Panc1 (cell line): Measurements from ENCODE around the gene BRD1. TPM values are rescaled to one million over a fixed set of nuclear protein-coding genes. Genes with fewer than 3 reads are reported as not detected.

Source experiments
- ATAC-seq: fragments of 200-7000 bp; cut with Tn5 transposase; 2 replicates; pipeline ENCODE4 v1.9.1; 2020; ENCODE audit warnings: mild to moderate bottlenecking, moderate library complexity
- BruUV-seq: library from RNA; stranded (reverse); fragments of 400-500 nt; replicated peaks from 2 replicates; lab custom pipeline; 2021; lab: Mats Ljungman, UMichigan
- CTCF ChIA-PET: fragments of 300-600 bp; sonication (Branson Sonifier 250); formaldehyde crosslinking; loops from one replicate; lab custom pipeline; 2022; ENCODE audit warnings: antibody characterized with exemption; lab: Charles Lee
- POLR2A ChIA-PET: fragments of 300-600 bp; sonication (Branson Sonifier 250); formaldehyde crosslinking; loops from one replicate; lab custom pipeline; 2022; ENCODE audit warnings: antibody characterized with exemption; lab: Charles Lee
- DNase-seq: peaks from one replicate; pipeline ENCODE4 v3.0.0-alpha.2; 2010; ENCODE audit warnings: low read depth, low spot score
- H3K27ac ChIP-seq: 2 replicates; pipeline ENCODE4 v1.5.1; 2011; ENCODE audit warnings: mild to moderate bottlenecking, low read length, inconsistent platforms
- H3K27me3 ChIP-seq: fragments of 200-500 bp; sonication (Bioruptor generic); 2 replicates; pipeline ENCODE4 v1.6.0; 2014; ENCODE audit warnings: low read length, inconsistent platforms; ENCODE audit not compliant: control insufficient read depth, insufficient read depth
- H3K36me3 ChIP-seq: fragments of 200-500 bp; sonication (Bioruptor generic); 2 replicates; pipeline ENCODE4 v1.5.1; 2014; ENCODE audit warnings: inconsistent platforms, mild to moderate bottlenecking, low read length, moderate library complexity; ENCODE audit not compliant: control insufficient read depth, insufficient read depth
- H3K4me1 ChIP-seq: 2 replicates; pipeline ENCODE4 v1.5.1; 2011; ENCODE audit warnings: inconsistent platforms, mild to moderate bottlenecking, low read length, moderate library complexity; ENCODE audit not compliant: control insufficient read depth, insufficient read depth
- H3K4me3 ChIP-seq, 2 experiments: 2 replicates each; pipeline ENCODE4 v1.5.1; 2011 to 2012; ENCODE audit warnings: low read depth in 2 of 2, low read length in 2 of 2, mild to moderate bottlenecking in 2 of 2, inconsistent platforms in 1 of 2, moderate library complexity in 1 of 2
- H3K9me3 ChIP-seq: fragments of 200-500 bp; sonication (Bioruptor generic); 2 replicates; pipeline ENCODE4 v1.5.1; 2014; ENCODE audit warnings: low read depth, mild to moderate bottlenecking, inconsistent platforms, low read length, moderate library complexity; ENCODE audit not compliant: control insufficient read depth, insufficient read depth
- CTCF ChIP-seq: fragments of 450-650 bp; IDR thresholded peaks from 2 replicates; pipeline ENCODE4 v1.5.1; 2017; ENCODE audit warnings: mild to moderate bottlenecking
- POLR2AphosphoS5 ChIP-seq: IDR thresholded peaks from 2 replicates; pipeline ENCODE4 v1.6.1; 2012; ENCODE audit warnings: mild to moderate bottlenecking, low read depth, low read length, moderate library complexity
- SIN3A ChIP-seq: IDR thresholded peaks from 2 replicates; pipeline ENCODE4 v1.6.1; 2012; ENCODE audit warnings: low read depth, mild to moderate bottlenecking, low read length, moderate library complexity, borderline replicate concordance; ENCODE audit not compliant: insufficient read depth
- TCF7L2 ChIP-seq: IDR thresholded peaks from 2 replicates; pipeline ENCODE4 v1.6.1; 2011; ENCODE audit warnings: mild to moderate bottlenecking, low read depth, low read length, inconsistent platforms
- in situ Hi-C: cut with HindIII; loops from 2 replicates; pipeline ENCODE4 v1.10.0; 2016; ENCODE audit warnings: low sequenced_read_pairs, low pct_unique_long_range_greater_than_20kb
- intact Hi-C: fragments of 100-400 bp; cut with micrococcal nuclease; formaldehyde crosslinking; loops from one replicate; pipeline ENCODE4 v1.10.0; 2022; ENCODE audit not compliant: unreplicated experiment
- total RNA-seq: library from RNA; stranded (reverse); gene quantifications from one replicate; pipeline ENCODE4 v1.2.1, GENCODE V29; 2021; ENCODE audit not compliant: unreplicated experiment
- TF ChIP-seq, protein P1 (sequence below), 2 experiments: IDR thresholded peaks; 2 replicates each; pipeline ENCODE4 v1.6.1; 2011 to 2012; ENCODE audit warnings: low read depth in 2 of 2, control low read depth in 1 of 2, low read length in 1 of 2, mild to moderate bottlenecking in 1 of 2, moderate library complexity in 1 of 2; ENCODE audit not compliant: insufficient read depth in 1 of 2

BRD1 gene
- total RNA-seq, 1 experiment from 2014 or later = 24.0 TPM

DNA sequence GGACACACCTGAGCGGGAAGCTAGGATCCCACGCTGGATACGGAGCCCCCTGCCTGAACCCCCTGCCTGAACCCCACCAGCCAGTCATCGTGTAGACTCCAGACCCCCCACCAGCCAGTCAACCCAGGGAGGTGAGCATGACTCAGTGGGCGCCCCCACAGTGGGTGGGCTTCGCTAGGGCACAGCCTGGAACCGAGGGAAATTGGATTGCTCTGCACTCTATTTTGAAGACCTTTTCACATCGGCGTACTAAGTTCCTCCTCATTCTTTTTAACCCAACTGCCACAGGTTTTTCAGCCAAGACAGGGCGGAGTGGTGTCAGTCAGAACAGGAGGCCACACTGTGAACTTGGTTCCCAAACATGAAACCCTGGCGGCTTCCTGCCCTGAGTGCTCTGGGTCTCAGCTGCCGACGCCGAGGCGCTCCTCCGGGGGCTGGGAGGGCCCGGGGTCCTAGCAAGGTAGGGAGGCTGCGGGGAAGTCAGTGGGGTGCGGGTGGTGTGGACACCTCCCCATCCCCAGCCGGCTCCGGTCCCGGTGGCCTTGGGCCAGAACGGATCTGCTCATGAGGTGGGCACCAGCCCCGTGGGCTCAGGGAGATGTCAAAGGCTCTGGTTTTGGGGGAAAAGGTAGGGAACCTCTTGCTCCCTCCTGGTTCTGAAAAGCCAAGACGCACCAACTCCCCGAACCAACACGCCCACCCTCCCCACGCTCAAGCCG is 57.0 kb downstream of the BRD1 start:
- POLR2A ChIA-PET = no interaction called here
- Histone ChIP-seq H3K4me1 (no peaks in the 10 kb centered on the region), H3K27me3 (no peaks in the 10 kb centered on the region), H3K4me3 (no peak overlapping the region), H3K36me3 (peaks cover 4% of the 10 kb centered on the region; the same call in 1 of the 2 replicates), H3K27ac (no peak overlapping the region), H3K9me3 (no peaks in the 10 kb centered on the region)
- ATAC-seq (no peak), DNase-seq (no peak)
- in situ Hi-C loops (no loop called here), intact Hi-C loops (no loop called here)
- TF ChIP-seq, protein P1, sequence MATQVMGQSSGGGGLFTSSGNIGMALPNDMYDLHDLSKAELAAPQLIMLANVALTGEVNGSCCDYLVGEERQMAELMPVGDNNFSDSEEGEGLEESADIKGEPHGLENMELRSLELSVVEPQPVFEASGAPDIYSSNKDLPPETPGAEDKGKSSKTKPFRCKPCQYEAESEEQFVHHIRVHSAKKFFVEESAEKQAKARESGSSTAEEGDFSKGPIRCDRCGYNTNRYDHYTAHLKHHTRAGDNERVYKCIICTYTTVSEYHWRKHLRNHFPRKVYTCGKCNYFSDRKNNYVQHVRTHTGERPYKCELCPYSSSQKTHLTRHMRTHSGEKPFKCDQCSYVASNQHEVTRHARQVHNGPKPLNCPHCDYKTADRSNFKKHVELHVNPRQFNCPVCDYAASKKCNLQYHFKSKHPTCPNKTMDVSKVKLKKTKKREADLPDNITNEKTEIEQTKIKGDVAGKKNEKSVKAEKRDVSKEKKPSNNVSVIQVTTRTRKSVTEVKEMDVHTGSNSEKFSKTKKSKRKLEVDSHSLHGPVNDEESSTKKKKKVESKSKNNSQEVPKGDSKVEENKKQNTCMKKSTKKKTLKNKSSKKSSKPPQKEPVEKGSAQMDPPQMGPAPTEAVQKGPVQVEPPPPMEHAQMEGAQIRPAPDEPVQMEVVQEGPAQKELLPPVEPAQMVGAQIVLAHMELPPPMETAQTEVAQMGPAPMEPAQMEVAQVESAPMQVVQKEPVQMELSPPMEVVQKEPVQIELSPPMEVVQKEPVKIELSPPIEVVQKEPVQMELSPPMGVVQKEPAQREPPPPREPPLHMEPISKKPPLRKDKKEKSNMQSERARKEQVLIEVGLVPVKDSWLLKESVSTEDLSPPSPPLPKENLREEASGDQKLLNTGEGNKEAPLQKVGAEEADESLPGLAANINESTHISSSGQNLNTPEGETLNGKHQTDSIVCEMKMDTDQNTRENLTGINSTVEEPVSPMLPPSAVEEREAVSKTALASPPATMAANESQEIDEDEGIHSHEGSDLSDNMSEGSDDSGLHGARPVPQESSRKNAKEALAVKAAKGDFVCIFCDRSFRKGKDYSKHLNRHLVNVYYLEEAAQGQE (IDR thresholded peaks at IDR 0.05; ENCODE audit: insufficient read depth in 1 of 2, low read depth in 2 of 2, low read length in 1 of 2) = no peak
- TF ChIP-seq POLR2AphosphoS5 = no peak
- no peak for TF ChIP-seq SIN3A
- TF ChIP-seq TCF7L2 = no peak
- no peak for TF ChIP-seq CTCF
- CTCF ChIA-PET = no interaction called here
- BruUV-seq = no TSS peak

DNA sequence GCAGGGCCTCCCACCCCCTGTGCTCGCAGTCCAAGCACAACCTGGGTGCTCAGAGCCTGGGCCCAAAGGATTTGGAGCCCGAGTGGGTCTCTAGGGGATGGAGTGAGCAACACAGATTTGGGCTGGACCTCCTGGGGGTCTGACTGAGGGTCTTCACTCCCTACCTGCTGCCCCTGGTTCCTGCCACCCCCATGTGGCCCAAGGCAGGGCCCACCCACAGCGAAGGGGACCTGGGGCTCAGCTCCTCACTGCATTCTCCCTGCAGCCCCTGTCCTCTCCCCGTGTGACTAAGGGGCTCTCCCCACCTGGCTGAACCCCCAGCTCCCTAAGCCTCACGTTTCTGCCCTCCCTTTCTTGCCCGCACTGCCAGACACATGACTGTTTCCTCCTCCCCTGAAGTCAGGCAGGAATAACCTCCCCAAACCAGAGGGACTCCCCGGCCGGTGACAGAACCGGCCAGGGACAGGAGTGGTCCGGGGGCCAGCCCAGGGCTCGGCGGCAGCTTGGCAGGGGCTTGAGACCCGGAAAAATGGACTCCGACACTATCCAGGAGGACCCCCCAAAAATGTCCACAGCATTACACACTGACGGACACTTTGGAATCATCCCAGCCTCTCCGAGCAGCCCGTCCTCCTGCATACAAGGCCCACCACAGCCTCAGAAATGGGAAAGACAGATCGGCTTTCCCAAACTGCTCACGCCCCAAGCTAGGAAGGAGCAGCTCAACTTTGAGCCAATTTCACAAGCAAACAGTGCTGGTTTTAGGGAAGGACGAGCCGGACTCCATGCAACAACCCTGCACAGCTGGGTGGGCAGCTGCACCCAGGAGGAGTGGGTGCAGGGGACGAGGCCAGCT is 57.8 kb downstream of the BRD1 start:
- no peak for DNase-seq
- Histone ChIP-seq H3K4me1 (no peaks in the 10 kb centered on the region), H3K4me3 (no peak overlapping the region), H3K27me3 (no peaks in the 10 kb centered on the region), H3K9me3 (no peaks in the 10 kb centered on the region), H3K27ac (no peak overlapping the region), H3K36me3 (peaks cover 4% of the 10 kb centered on the region; the same call in 1 of the 2 replicates)
- POLR2A ChIA-PET = no interaction called here
- in situ Hi-C loops (no loop called here), intact Hi-C loops (loop anchor here (5.0 kb wide), 1 partner anchor 147 kb away; the partner anchor contains the start of genes ALG12 and CRELD2)
- BruUV-seq = no TSS peak
- TF ChIP-seq SIN3A = no peak
- no peak for TF ChIP-seq POLR2AphosphoS5
- TF ChIP-seq CTCF = no peak
- TF ChIP-seq, protein P1 (IDR thresholded peaks at IDR 0.05; ENCODE audit: insufficient read depth in 1 of 2, low read depth in 2 of 2, low read length in 1 of 2) = no peak
- TF ChIP-seq TCF7L2 = no peak
- CTCF ChIA-PET = no interaction called here
- no peak for ATAC-seq
